ENCODE measurements around the gene DUOXA1.

DNA sequence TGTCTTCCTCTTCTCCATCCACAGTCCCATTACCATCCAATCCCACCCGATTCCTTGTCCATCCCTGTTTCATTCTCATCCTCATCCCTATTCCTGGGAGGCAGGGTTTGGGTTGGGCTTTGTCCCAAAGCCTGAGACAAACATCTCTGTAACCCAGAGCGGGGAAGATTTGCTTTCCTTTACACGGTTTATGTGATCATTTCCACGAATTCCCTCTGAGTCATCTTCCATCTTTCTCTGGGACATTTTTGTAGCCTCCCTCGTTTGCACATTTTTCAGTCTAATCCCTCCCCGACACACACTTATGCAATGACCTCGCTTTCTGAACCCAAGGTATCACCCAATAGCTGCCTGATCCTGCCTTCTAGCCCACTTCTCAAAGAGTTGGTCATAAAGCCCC lies 38.5 kb downstream of the DUOXA1 start:
- TF ChIP-seq, protein P1, sequence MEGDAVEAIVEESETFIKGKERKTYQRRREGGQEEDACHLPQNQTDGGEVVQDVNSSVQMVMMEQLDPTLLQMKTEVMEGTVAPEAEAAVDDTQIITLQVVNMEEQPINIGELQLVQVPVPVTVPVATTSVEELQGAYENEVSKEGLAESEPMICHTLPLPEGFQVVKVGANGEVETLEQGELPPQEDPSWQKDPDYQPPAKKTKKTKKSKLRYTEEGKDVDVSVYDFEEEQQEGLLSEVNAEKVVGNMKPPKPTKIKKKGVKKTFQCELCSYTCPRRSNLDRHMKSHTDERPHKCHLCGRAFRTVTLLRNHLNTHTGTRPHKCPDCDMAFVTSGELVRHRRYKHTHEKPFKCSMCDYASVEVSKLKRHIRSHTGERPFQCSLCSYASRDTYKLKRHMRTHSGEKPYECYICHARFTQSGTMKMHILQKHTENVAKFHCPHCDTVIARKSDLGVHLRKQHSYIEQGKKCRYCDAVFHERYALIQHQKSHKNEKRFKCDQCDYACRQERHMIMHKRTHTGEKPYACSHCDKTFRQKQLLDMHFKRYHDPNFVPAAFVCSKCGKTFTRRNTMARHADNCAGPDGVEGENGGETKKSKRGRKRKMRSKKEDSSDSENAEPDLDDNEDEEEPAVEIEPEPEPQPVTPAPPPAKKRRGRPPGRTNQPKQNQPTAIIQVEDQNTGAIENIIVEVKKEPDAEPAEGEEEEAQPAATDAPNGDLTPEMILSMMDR (optimal IDR thresholded peaks at IDR 0.05 in 1 of 3, IDR thresholded peaks at IDR 0.05 in 1 of 3, conservative IDR thresholded peaks at IDR 0.05 in 1 of 3; ENCODE audit: extremely low read depth in 1 of 3, insufficient read depth in 2 of 3, low read length in 3 of 3): no peak
- TF ChIP-seq EZH2 (IDR thresholded peaks at IDR 0.05; ENCODE audit: low read length): no peak

Measured in keratinocyte (primary cell).